HepG2 (cell line): ENCODE results near the gene NCOA7. TPM values are rescaled to one million over a fixed set of nuclear protein-coding genes. Genes with fewer than 3 reads are reported as not detected.

ENCODE experiments used
- BRCA1 ChIP-seq: sonication (generic); formaldehyde crosslinking; IDR thresholded peaks from 2 replicates; pipeline ENCODE4 v1.4.0; 2020; ENCODE audit warnings: missing genetic modification reagents
- GTF2F1 ChIP-seq: fragments of 150-350 bp; IDR thresholded peaks from 2 replicates; pipeline ENCODE4 v1.6.1; 2014; ENCODE audit warnings: low read length
- HMG20B ChIP-seq: conservative IDR thresholded peaks from 2 replicates; pipeline ENCODE4 v1.6.1; 2016; ENCODE audit warnings: missing genetic modification reagents, missing compliant biosample characterization
- MAX ChIP-seq: IDR thresholded peaks from 2 replicates; pipeline ENCODE4 v1.6.1; 2012; ENCODE audit warnings: inconsistent platforms
- MAZ ChIP-seq, 2 experiments: sonication (generic) in 1 of 2; formaldehyde crosslinking in 1 of 2; IDR thresholded peaks; 2 replicates each; pipeline versions ENCODE4 v1.5.0 to v1.6.1; 2012 to 2020; ENCODE audit warnings: low read depth in 2 of 2, mild to moderate bottlenecking in 2 of 2, borderline replicate concordance in 1 of 2, improper control_type of control experiment in 1 of 2, low read length in 1 of 2, missing genetic modification reagents in 1 of 2, moderate library complexity in 1 of 2
- NFAT5 ChIP-seq: sonication (generic); formaldehyde crosslinking; IDR thresholded peaks from 2 replicates; pipeline ENCODE4 v1.4.0; 2020; ENCODE audit warnings: missing genetic modification reagents
- REL ChIP-seq: sonication (generic); formaldehyde crosslinking; conservative IDR thresholded peaks from 2 replicates; pipeline ENCODE4 v1.8.0; 2022; ENCODE audit warnings: mild to moderate bottlenecking, missing genetic modification reagents, moderate library complexity
- REPIN1 ChIP-seq: sonication (generic); formaldehyde crosslinking; IDR thresholded peaks from 2 replicates; pipeline ENCODE4 v1.8.0; 2022; ENCODE audit warnings: missing genetic modification reagents, low read depth, mild to moderate bottlenecking, borderline replicate concordance
- SAFB2 ChIP-seq: sonication (generic); formaldehyde crosslinking; IDR thresholded peaks from 2 replicates; pipeline ENCODE4 v1.5.1; 2020; ENCODE audit warnings: missing genetic modification reagents, low read depth, mild to moderate bottlenecking, borderline replicate concordance
- SOX13 ChIP-seq, 3 experiments: fragments of 450-650 bp in 1 of 3; sonication (generic) in 1 of 3; formaldehyde crosslinking in 1 of 3; IDR thresholded peaks in 2 of 3; conservative IDR thresholded peaks in 1 of 3; 2 replicates each; pipeline versions ENCODE4 v1.5.0 to v1.6.1; 2016 to 2020; ENCODE audit warnings: antibody characterized with exemption in 1 of 3, mild to moderate bottlenecking in 1 of 3, missing compliant biosample characterization in 1 of 3, missing genetic modification reagents in 1 of 3, moderate library complexity in 1 of 3
- SP4 ChIP-seq: sonication (generic); formaldehyde crosslinking; IDR thresholded peaks from 2 replicates; pipeline ENCODE4 v1.8.1; 2023; ENCODE audit warnings: mild to moderate bottlenecking, missing genetic modification reagents
- SRY ChIP-seq: sonication (generic); formaldehyde crosslinking; IDR thresholded peaks from 2 replicates; pipeline ENCODE4 v1.8.0; 2022; ENCODE audit warnings: mild to moderate bottlenecking, missing genetic modification reagents
- THAP7 ChIP-seq: sonication (generic); formaldehyde crosslinking; IDR thresholded peaks from 2 replicates; pipeline ENCODE4 v1.8.1; 2023; ENCODE audit warnings: mild to moderate bottlenecking, missing genetic modification reagents
- ZNF468 ChIP-seq: sonication (generic); formaldehyde crosslinking; IDR thresholded peaks from 2 replicates; pipeline ENCODE4 v1.8.0; 2022; ENCODE audit warnings: mild to moderate bottlenecking, moderate library complexity, missing genetic modification reagents
- ZNF512B ChIP-seq: sonication (generic); formaldehyde crosslinking; IDR thresholded peaks from 2 replicates; pipeline ENCODE4 v1.5.1; 2020; ENCODE audit warnings: missing genetic modification reagents, mild to moderate bottlenecking, borderline replicate concordance
- polyA plus RNA-seq, 8 experiments: library from polyadenylated mRNA; depleted of rRNA in 3 of 8; stranded (reverse) in 7 of 8; unstranded in 1 of 8; fragments of >200 nt; fragmentation: Illumina TruSeq in 4 of 8; extraction: Trizol in 4 of 8; gene quantifications; 2 replicates each; pipeline versions ENCODE4 v1.2.1 to v1.2.3, GENCODE V29; 2011 to 2016; ENCODE audit warnings: low read depth in 4 of 8, missing spikeins in 1 of 8, mixed read lengths in 1 of 8; ENCODE audit not compliant: insufficient read depth in 1 of 8
- total RNA-seq, 5 experiments: library from RNA; depleted of rRNA; stranded (reverse); fragments of >200 nt; fragmentation: Illumina TruSeq; extraction: Trizol; gene quantifications; 2 replicates each; pipeline ENCODE4 v1.2.3, GENCODE V29; 2016; ENCODE audit warnings: low read depth in 1 of 5

NCOA7 gene
- total and polyA plus RNA-seq, 2 of the 13 experiments (the other 11 are each of a cell fraction or from before 2014, with no cell fraction given), result 13.6 to 20.8 TPM

GRCh38 chr6:125790358-125791150, at the start of gene NCOA7 (continued):
- no peak for TF ChIP-seq NFAT5 (CRISPR knock-in tag)
- TF ChIP-seq HMG20B (CRISPR knock-in tag), result no peak
- TF ChIP-seq REPIN1, result peak; percentile 55; the same call in 1 of the 2 replicates
- no peak for TF ChIP-seq REL (CRISPR knock-in tag)
- TF ChIP-seq SAFB2 (CRISPR knock-in tag), result peak; percentile 89
- TF ChIP-seq THAP7, result 0 out of 2 replicates have a peak, but pooled peaks have one; percentile 21
- TF ChIP-seq ZNF468 (CRISPR knock-in tag), result peak; percentile 94; the same call in 1 of the 2 replicates
- TF ChIP-seq SRY (CRISPR knock-in tag), result peak; percentile 96
- TF ChIP-seq MAX, result peak; percentile 77
- TF ChIP-seq BRCA1, result no peak; the same call in 1 of the 2 replicates
- TF ChIP-seq SOX13 (IDR thresholded peaks at IDR 0.05), result no peak
- peak in 1 of 2 experiments; percentile 23; a peak in 1 of 4 replicates for TF ChIP-seq SOX13 (CRISPR knock-in tag; conservative IDR thresholded peaks at IDR 0.05 in 1 of 2, IDR thresholded peaks at IDR 0.05 in 1 of 2)
- TF ChIP-seq MAZ (IDR thresholded peaks at IDR 0.05; ENCODE audit: borderline replicate concordance, low read depth, low read length), result peak; percentile 77; the same call in 1 of the 2 replicates
- TF ChIP-seq MAZ (CRISPR knock-in tag; IDR thresholded peaks at IDR 0.05; ENCODE audit: low read depth), result peak; percentile 74
- peak; percentile 70 for TF ChIP-seq SP4 (CRISPR knock-in tag)
- no peak for TF ChIP-seq ZNF512B
- TF ChIP-seq GTF2F1, result no peak
